IMR-90 (cell line): ENCODE data around the gene STX8. TPM values are rescaled to one million over a fixed set of nuclear protein-coding genes. Genes with fewer than 3 reads are reported as not detected.

Experiments
- ATAC-seq: fragments of 200-7000 bp; cut with Tn5 transposase; 2 replicates; pipeline ENCODE4 v1.9.1; 2020; ENCODE audit warnings: low read depth, mild to moderate bottlenecking, moderate library complexity
- BruUV-seq: library from RNA; stranded (reverse); fragments of 400-500 nt; replicated peaks from 2 replicates; lab custom pipeline; 2021; lab: Mats Ljungman, UMichigan
- CTCF ChIA-PET: fragments of 300-600 bp; formaldehyde crosslinking; extraction: SDS; loops from one replicate; lab custom pipeline; 2021; ENCODE audit warnings: antibody characterized with exemption; lab: Yijun Ruan, JAX
- POLR2A ChIA-PET: fragments of 300-600 bp; sonication (Branson Sonifier 250); formaldehyde crosslinking; loops from one replicate; lab custom pipeline; 2022; ENCODE audit warnings: antibody characterized with exemption; ENCODE audit not compliant: unreplicated experiment; lab: Charles Lee
- DNase-seq: peaks from one replicate; pipeline ENCODE4 v3.0.0; 2013
- H2AFZ ChIP-seq: replicated peaks from 2 replicates; pipeline ENCODE3; 2013; ENCODE audit warnings: low read length, mild to moderate bottlenecking; ENCODE audit not compliant: poor library complexity
- H2AK5ac ChIP-seq: 2 replicates; pipeline ENCODE4 v1.6.1; 2013; ENCODE audit warnings: low read depth, low read length, inconsistent platforms
- H2AK9ac ChIP-seq: replicated peaks from 2 replicates; pipeline ENCODE3; 2013; ENCODE audit warnings: mild to moderate bottlenecking, low read depth, low read length, moderate library complexity; ENCODE audit not compliant: poor library complexity
- H2BK120ac ChIP-seq: 2 replicates; pipeline ENCODE4 v1.6.1; 2013; ENCODE audit warnings: low read depth, low read length, inconsistent platforms
- H2BK15ac ChIP-seq: 3 replicates; pipeline ENCODE4 v1.6.1; 2013; ENCODE audit warnings: low read depth, low read length, inconsistent platforms
- H2BK20ac ChIP-seq: 2 replicates; pipeline ENCODE4 v1.6.1; 2013; ENCODE audit warnings: low read depth, mild to moderate bottlenecking, inconsistent platforms, low read length, moderate library complexity
- H2BK5ac ChIP-seq: 2 replicates; pipeline ENCODE4 v1.6.1; 2013; ENCODE audit warnings: mild to moderate bottlenecking, low read depth, low read length, inconsistent platforms; ENCODE audit not compliant: poor library complexity, severe bottlenecking
- H3K14ac ChIP-seq: replicated peaks from 2 replicates; pipeline ENCODE4 v1.6.1; 2013; ENCODE audit warnings: low read depth, low read length, inconsistent platforms
- H3K18ac ChIP-seq: 2 replicates; pipeline ENCODE4 v1.6.1; 2013; ENCODE audit warnings: low read depth, low read length, control low read depth
- H3K23ac ChIP-seq: 2 replicates; pipeline ENCODE4 v1.6.1; 2013; ENCODE audit warnings: low read depth, low read length, inconsistent platforms
- H3K27ac ChIP-seq: 2 replicates; pipeline ENCODE4 v1.5.1; 2013; ENCODE audit warnings: mild to moderate bottlenecking, control low read depth, low read length; ENCODE audit not compliant: insufficient read depth
- H3K27me3 ChIP-seq: 2 replicates; pipeline ENCODE4 v1.6.1; 2013; ENCODE audit warnings: low read length; ENCODE audit not compliant: control insufficient read depth, insufficient read depth
- H3K36me3 ChIP-seq: 2 replicates; pipeline ENCODE4 v1.6.1; 2013; ENCODE audit warnings: low read length, mixed read lengths; ENCODE audit not compliant: control insufficient read depth, insufficient read depth
- H3K4ac ChIP-seq: 2 replicates; pipeline ENCODE4 v1.6.1; 2013; ENCODE audit warnings: low read depth, low read length, inconsistent platforms
- H3K4me1 ChIP-seq: 2 replicates; pipeline ENCODE4 v1.6.1; 2013; ENCODE audit warnings: low read length, mixed read lengths; ENCODE audit not compliant: control insufficient read depth, insufficient read depth
- H3K4me2 ChIP-seq: 2 replicates; pipeline ENCODE4 v1.6.1; 2013; ENCODE audit warnings: low read depth, mild to moderate bottlenecking, control low read depth, low read length, moderate library complexity
- H3K4me3 ChIP-seq: 2 replicates; pipeline ENCODE4 v1.5.1; 2013; ENCODE audit warnings: low read depth, mild to moderate bottlenecking, control low read depth, low read length, moderate library complexity; ENCODE audit not compliant: insufficient read depth
- H3K56ac ChIP-seq: 2 replicates; pipeline ENCODE4 v1.6.1; 2013; ENCODE audit warnings: low read length, inconsistent platforms; ENCODE audit not compliant: insufficient read depth; ENCODE audit errors: extremely low read depth
- H3K79me1 ChIP-seq, 2 experiments: 2 replicates each; pipeline ENCODE4 v1.6.1; 2013; ENCODE audit warnings: low read length in 2 of 2, inconsistent platforms in 1 of 2, low read depth in 1 of 2
- H3K9ac ChIP-seq: 2 replicates; pipeline ENCODE4 v1.6.1; 2013; ENCODE audit warnings: low read depth, low read length, control low read depth
- H3K9me1 ChIP-seq: 2 replicates; pipeline ENCODE4 v1.6.1; 2013; ENCODE audit warnings: low read length, inconsistent platforms; ENCODE audit not compliant: insufficient read depth
- H3K9me3 ChIP-seq: 2 replicates; pipeline ENCODE4 v1.6.1; 2013; ENCODE audit warnings: low read length; ENCODE audit not compliant: control insufficient read depth, insufficient read depth
- H4K20me1 ChIP-seq: 2 replicates; pipeline ENCODE4 v1.6.1; 2013; ENCODE audit warnings: low read length, inconsistent platforms; ENCODE audit not compliant: insufficient read depth
- H4K5ac ChIP-seq: 2 replicates; pipeline ENCODE4 v1.6.1; 2013; ENCODE audit warnings: mild to moderate bottlenecking, low read depth, low read length, control low read depth
- H4K8ac ChIP-seq, 2 experiments: 2 replicates each; pipeline ENCODE4 v1.6.1; 2013; ENCODE audit warnings: low read depth in 2 of 2, low read length in 2 of 2, control low read depth in 1 of 2, inconsistent platforms in 1 of 2
- H4K91ac ChIP-seq: 2 replicates; pipeline ENCODE4 v1.6.1; 2013; ENCODE audit warnings: low read depth, low read length, inconsistent platforms; ENCODE audit not compliant: insufficient read depth
- USF2 ChIP-seq: fragments of 150-350 bp; IDR thresholded peaks from 2 replicates; pipeline ENCODE4 v1.6.1; 2017; ENCODE audit warnings: mild to moderate bottlenecking, antibody characterized with exemption, low read length, low read depth
- WGBS, 2 experiments: methylation state at CpG; one replicate each; pipeline versions ENCODE4 v1.1.5 to v1.1.7; 2013; ENCODE audit warnings: missing lambda C conversion rate in 2 of 2; ENCODE audit not compliant: insufficient read length in 1 of 2; ENCODE audit errors: extremely low coverage in 2 of 2; 5-methylcytosine and 5-hydroxymethylcytosine counted together
- dilution Hi-C: fragments of 300-500 bp; cut with HindIII; formaldehyde crosslinking; loops from one replicate; pipeline ENCODE4 v1.14.3; 2018; ENCODE audit warnings: low sequenced_read_pairs; ENCODE audit not compliant: unreplicated experiment
- in situ Hi-C: fragments of 300-500 bp; cut with MboI; formaldehyde crosslinking; loops from 3 replicates; pipeline ENCODE4 v1.14.3; 2019; ENCODE audit warnings: low sequenced_read_pairs, inconsistent platforms, mixed read lengths
- intact Hi-C: fragments of 100-400 bp; cut with micrococcal nuclease; formaldehyde crosslinking; loops from 2 replicates; pipeline ENCODE4 v1.10.0; 2022
- polyA plus RNA-seq, 3 experiments: library from polyadenylated mRNA; depleted of rRNA; stranded (reverse); fragments of >200 nt; gene quantifications; 2 replicates each; pipeline ENCODE4 v1.2.3, GENCODE V29; 2012; ENCODE audit warnings: low replicate concordance in 1 of 3
- total RNA-seq: library from RNA; depleted of rRNA; stranded (reverse); fragments of >200 nt; gene quantifications from 2 replicates; pipeline ENCODE4 v1.2.3, GENCODE V29; 2012

Gene STX8
- total and polyA plus RNA-seq, 2 of the 4 experiments (the other 2 are of a cell fraction): 26.5 to 47.0 TPM

- BruUV-seq: no TSS peak
- Histone ChIP-seq H3K27me3 (no peaks in the 10 kb centered on the region), H2AFZ (no peak overlapping the region), H4K8ac (no peak overlapping the region), H3K79me1 (no peaks in the 10 kb centered on the region), H4K20me1 (no peaks in the 10 kb centered on the region), H2BK5ac (no peak overlapping the region), H2BK20ac (no peak overlapping the region), H3K9me1 (no peaks in the 10 kb centered on the region), H3K14ac (no peak overlapping the region), H3K9ac (no peak overlapping the region), H2AK9ac (no peak overlapping the region), H3K36me3 (no peaks in the 10 kb centered on the region), H2BK15ac (no peak overlapping the region), H4K91ac (no peak overlapping the region), H3K4me2 (no peak overlapping the region), H3K27ac (no peak overlapping the region), H3K9me3 (no peaks in the 10 kb centered on the region), H2BK120ac (no peak overlapping the region), H3K56ac (no peak overlapping the region), H3K4me1 (peaks cover 2% of the 10 kb centered on the region; the same call in 1 of the 2 replicates), H3K4ac (no peak overlapping the region), H3K23ac (no peak overlapping the region), H4K5ac (no peak overlapping the region), H3K18ac (no peak overlapping the region), H3K4me3 (no peak overlapping the region), H2AK5ac (no peak overlapping the region)
- ATAC-seq: peak; percentile 35
- no peak for TF ChIP-seq USF2
- intact Hi-C loops: loop anchor here (10.0 kb wide), 2 partner anchors 59 to 91 kb away; no protein-coding TSS in a partner anchor
- dilution Hi-C loops: no loop called here
- in situ Hi-C loops: no loop called here
- 67% methylated on average over 5 of the region's 21 CpGs; no CpG with 5 or more reads in 1 of the 2 experiments for WGBS, 2 experiments
- ChIA-PET CTCF (no interaction called here), POLR2A (no interaction called here)
- DNase-seq: peak; percentile 52
Measured at GRCh38 chr17:9273428-9274391, 301.9 kb downstream of the STX8 start.
